Stimulated activated CD4-positive, alpha-beta T cell treated with anti-CD3 and anti-CD28 coated beads, Interleukin-15, amount 100 ng/mL, for 24 hours (primary cell): ENCODE results near the gene TNFRSF18.

ENCODE experiments used
- DNase-seq: peaks from one replicate; pipeline ENCODE4 v3.0.0-alpha.2; 2020

TNFRSF18 gene

DNA sequence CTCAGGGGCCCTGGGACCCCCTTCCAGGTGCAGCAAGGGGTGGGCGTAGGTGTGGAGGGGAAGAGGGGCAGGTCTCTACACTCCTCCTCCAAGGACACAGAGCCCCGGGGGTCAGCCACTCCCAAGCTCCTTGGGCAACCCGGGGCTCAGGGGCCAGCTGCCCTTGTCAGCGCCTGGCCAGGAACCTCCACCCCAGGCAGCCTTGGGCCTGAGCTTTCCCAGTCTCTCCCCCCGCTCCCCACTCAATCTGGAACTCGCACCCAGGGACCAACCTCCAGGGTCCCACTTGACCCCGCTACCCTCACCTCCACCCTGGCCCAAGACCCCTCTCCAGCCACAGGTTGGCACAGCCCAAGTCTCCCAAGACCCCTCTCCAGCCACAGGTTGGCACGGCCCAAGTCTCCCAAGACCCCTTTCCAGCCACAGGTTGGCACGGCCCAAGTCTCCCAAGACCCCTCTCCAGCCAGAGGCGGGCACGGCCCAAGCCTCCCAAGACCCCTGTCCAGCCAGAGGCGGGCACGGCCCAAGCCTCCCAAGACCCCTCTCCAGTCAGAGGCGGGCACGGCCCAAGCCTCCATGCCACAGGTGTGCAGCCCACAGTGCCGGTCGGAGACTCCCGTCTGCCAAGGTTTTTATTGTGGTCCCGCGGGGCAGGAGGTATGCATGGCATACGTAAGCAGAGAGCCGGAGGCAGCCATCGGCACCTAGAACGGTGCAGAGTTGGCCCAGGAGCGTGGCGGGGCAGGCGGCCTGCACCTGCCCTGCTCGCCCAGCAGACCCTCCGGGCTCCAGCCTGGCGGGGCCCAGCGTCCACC, 4.5 kb upstream of the TNFRSF18 start:
- DNase-seq, result peak; percentile 11

GRCh38 chr1:1208713-1209433, 2.5 kb upstream of the TNFRSF18 start:
- DNase-seq, result peak; percentile 78

- no peak for DNase-seq
These were observed 1.1 kb upstream of the TNFRSF18 start for GRCh38 chr1:1207571-1207892.

DNA sequence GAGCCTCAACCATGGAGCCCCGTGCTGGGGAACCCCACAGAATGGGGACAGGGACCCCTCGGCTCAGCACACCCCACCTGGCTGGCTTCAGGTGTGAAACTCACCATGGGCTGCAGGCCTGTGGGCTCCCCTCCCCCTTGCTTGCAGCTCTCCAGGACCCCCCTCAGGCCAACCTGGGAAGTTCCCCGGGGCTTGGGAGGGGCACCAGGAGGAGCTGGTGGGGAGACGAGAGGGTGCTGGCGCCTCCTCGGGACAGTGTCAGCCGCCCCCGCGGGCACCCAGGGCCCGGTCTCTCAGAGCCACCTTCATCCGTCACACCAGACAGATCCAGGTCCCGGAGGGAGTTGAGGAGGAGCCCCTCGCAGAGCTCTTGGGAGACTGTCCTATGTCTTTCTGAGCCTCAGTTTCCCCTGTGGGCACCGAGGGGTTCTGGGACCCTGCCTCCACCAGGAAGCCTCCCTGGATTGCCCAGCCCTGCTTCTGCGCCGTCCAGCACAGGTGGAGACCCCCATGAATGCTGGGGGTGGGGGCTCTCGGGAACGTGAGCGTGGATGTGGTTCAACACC, 657 bp upstream of the TNFRSF18 start:
- peak; percentile 49 for DNase-seq

DNA sequence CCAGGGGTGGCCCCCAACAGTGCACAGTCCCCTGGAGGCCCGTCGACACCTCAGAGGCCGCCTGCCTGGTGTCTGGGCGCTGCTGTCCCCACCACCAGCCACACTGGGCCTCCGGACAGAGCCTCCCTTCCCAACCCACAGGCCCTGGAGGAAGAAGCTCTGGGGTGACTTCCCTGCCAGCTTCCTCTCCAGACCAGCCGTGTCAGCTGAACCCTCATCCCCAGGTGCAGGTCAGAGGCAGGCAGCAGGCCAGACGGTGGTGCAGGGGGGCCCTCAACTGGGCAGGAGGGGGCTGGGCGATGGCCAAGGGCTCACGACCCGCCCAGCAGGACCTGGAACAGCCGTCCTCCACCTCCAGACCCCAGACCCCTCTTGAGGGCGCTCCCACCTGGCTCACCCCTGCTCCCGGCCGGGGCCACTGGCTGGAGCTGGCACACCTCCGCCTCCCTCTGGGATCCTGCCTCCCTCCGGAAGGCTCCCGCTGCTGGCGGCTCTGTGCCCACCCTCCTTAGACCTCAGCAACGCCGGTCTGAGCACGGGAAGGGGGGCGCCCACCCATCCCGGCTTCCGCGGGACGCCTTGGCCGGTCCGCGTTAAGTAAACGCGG, 520 bp downstream of the TNFRSF18 start:
- DNase-seq, result no peak

- DNase-seq, result peak; percentile 7
These were observed 1.2 kb downstream of the TNFRSF18 start for GRCh38 chr1:1204998-1205768.

DNA sequence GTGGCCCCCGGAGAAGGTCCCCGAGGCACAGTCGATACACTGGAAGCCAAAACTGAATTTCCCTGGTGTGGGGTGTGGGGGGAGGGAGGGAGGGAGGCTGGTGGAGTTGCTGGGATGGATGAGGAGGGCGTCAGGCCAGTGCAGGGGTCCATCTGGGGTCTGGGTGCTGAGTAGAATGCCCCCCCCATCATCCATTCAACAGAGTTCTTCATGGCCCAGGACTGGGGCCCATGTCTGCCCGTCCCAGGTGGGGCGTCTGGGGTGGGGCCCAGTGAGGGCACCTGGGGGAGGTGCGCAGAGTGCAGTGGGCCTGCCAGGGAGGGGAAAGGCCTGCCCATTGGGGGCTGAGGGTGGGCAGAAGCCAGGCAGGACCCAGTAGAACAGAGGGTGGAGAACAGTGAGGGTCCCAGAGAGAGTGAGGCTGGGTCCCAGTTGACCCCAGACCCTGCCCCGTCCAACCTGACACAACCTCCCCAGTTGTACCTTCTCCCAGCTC, 1.9 kb downstream of the TNFRSF18 start:
- DNase-seq, result no peak

DNA sequence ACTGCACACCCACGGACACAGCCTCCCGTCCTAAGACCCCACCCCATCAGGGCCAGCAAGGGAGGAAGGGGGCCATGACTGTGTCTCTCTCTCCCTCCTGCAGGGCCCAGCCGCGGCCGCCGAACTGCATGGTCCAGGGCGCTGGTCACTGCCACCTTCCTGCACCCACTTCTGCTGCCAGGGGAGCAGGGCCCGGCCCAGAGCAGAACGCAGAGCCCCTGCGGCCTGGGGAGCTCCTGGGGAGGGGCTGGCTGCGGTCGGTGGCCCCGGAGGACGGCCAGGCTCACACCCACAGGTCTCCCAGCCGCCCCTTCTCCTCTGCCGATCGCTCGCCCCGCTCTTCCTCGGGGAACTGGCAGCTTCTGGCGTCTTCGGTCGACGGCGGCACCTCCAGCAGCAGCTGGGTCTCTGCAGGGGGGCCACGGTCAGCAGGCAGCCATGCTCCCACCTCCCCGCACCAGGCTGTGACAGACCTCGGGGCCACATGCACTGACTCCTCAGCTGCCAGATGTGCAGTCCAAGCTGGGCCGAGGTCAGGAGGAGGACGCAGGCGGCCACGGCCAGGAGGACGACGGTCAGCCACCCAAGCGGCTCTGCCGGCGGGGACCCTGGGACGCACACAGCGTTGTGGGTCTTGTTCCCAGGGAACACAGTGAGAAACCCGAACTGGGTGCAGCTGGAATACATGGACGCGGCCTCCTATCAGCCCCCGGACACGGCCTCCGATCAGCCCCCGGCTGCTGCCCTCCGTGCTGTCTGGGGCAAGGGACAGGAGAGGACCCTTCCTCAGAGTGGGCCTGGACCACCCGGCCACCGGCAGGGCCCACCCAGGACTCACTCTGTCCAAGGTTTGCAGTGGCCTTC, 2.6 kb downstream of the TNFRSF18 start:
- DNase-seq, result no peak

DNA sequence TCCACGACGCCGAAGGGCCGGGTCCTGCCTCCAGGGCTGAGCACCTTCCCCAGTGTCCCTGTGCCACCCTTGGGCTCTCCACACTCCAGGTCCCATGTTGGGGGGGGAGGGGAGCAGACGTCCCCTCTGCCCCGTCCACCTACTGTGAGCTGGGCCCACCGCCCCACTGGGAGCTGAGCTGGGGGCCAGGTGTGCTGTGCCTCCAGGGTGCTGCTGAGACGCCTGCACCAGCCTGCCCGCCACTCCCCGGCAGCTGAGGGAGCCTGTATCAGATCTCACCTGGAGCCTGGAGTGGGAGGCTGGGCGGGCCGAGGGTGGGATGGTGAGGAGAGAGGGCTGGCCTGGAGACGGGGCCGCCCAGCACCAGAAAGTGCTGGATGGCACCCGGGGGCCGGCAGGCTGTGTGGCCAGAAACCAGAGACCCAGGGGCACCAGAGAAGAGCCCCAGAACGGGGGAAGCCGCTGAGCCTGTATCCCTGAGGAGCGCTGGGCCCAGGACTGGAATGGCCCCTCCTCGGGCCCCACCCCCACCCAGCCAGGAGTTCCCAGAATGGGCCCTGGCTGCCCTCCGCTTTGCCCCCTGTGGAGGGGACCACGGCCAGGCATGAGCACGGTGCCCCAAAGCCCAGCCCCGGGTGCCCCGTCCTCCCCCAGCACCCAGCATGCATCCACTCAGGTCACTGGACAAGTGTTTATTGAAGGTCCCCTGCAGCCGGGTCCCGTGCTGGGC, 3.4 kb downstream of the TNFRSF18 start:
- no peak for DNase-seq

DNA sequence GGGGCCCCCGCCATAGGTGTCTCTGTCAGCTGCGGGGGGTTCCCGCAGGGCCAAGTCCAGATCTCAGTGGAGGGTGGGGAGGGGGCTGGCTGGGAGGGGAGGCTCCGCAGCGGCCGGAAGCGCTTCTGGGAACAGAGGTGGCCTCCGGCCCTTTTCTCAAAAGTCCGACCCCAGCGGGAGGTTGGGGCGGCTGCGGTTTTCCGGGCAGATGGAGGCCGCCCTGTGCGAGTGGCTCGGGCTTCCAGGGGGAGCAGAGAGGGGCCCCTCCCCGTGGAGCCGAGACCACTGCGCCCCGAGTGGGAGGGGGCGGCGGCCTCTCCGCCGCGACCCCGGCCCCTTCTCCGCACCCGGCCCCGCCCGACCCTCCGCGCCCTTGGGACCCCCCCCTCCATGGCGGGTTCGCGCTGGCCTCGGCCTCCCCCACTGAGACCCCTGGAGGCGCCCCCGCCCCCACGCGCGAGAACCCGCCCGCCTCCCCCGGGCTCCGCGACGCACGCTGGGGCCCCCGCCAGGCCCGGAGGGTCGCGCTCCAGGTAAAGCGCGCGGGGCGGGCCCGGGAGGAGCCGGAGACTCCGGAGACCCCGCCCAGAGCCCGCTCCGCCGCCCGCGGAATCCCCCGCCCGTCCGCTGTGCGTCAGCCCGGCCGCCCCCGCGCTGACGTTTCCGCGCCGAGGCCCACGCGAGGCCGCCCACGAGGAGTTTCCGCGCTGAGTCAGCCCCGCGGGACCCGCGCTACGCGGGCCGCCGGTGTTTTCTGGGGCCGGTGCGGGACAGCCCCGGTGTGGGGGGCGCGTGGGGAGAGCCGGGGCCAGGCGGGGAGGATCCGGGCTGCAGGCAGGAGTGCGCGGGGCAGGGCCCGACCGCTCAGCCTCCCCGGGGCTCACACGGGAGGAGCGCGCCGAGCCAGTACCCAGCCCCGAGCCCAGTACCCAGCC, 5.2 kb downstream of the TNFRSF18 start:
- peak; percentile 90 for DNase-seq

GRCh38 chr1:1199961-1200875, 6.2 kb downstream of the TNFRSF18 start:
- DNase-seq, result no peak

GRCh38 chr1:1199141-1199960, 7.0 kb downstream of the TNFRSF18 start:
- no peak for DNase-seq

DNA sequence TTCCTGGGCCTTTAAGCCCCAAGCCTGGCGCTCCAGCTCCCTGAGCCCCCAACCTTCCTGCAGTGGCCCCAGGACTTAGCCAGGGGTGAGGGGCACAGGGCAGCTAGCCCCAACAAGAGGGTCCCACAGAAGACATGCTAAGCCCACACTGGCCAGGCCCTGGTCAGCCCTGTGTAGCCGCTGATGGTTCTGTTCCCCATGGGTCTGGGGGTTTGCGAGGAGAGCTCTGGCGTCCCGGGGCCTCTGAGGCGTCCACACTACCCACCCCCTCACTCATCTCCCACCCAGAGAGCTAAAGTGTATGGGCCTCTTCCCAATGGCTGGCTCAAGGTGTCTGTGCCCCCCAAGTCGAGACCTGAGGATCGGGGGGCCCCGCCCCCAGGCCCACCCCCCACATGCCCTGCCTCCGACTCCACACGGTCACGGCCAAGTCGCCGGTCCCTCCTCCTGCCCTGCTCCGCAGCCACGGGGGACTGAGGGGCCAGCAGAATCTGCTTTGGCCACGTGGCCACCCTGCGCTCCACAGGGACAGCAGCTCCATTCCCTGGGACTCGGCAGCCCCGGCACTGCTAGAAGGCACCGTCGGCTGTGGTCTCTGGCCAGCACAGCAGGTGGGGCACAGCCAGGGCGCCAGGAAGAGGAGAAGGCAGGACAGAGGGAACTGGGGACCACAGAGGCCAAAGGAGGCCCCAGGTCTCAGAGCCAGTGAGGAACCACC, 7.8 kb downstream of the TNFRSF18 start:
- no peak for DNase-seq

- DNase-seq, result no peak
These were observed 8.6 kb downstream of the TNFRSF18 start for GRCh38 chr1:1197551-1198422.

DNA sequence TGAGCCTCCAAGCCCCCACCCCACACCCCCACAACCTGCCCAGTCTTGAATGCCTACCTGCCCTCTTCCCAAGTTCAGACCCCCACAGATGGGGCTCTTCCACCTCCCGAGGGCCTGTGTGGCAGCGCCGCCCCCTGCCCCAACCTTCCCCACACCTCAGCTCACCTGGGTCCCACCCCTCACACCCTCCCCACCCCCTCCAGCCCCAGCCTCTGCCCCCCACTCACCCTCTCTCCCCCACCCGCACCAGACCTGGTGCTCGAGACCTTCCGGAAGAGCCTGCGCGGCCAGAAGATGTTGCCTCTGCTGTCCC, 9.2 kb downstream of the TNFRSF18 start:
- DNase-seq, result no peak
